Astrocyte (in vitro differentiated cells and primary cell): ENCODE results near the gene SH3PXD2B.

Source experiments
- EZH2 ChIP-seq: IDR thresholded peaks from 2 replicates; pipeline ENCODE4 v1.6.1; 2012; ENCODE audit warnings: mild to moderate bottlenecking, low read length, inconsistent platforms; ENCODE audit not compliant: insufficient read depth
- TF ChIP-seq, protein P1 (sequence below): IDR thresholded peaks from 2 replicates; pipeline ENCODE4 v1.5.1; 2011; ENCODE audit warnings: low read depth, mild to moderate bottlenecking, inconsistent platforms, low read length, moderate library complexity; ENCODE audit not compliant: insufficient read depth

DNA sequence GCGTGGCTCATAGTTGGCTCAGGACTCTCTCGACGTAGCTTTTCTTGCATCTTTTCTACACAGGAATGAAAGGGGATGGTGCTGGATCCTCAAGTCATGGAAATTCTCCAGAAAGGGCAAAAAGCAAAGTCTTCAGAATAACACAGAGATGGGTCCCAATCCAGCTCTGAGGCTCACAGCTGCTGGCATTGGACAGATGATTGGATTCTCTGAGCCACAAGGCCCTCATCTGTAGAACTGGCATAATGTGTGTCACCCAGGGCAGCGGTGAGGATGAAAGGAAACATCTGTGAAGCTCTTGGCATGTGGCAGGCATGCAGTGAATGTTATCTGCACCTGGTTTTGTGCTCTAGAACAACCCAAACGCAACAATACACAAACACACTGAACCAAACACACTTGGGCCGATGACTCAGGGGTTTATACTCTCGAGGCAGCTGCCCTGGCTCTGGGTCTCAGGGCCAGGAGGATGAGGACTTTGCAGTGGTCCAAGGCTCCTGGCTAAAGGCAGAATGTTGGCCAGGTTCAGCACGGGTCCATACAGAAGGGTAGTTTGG lies 106.8 kb downstream of the SH3PXD2B start:
- TF ChIP-seq, protein P1, sequence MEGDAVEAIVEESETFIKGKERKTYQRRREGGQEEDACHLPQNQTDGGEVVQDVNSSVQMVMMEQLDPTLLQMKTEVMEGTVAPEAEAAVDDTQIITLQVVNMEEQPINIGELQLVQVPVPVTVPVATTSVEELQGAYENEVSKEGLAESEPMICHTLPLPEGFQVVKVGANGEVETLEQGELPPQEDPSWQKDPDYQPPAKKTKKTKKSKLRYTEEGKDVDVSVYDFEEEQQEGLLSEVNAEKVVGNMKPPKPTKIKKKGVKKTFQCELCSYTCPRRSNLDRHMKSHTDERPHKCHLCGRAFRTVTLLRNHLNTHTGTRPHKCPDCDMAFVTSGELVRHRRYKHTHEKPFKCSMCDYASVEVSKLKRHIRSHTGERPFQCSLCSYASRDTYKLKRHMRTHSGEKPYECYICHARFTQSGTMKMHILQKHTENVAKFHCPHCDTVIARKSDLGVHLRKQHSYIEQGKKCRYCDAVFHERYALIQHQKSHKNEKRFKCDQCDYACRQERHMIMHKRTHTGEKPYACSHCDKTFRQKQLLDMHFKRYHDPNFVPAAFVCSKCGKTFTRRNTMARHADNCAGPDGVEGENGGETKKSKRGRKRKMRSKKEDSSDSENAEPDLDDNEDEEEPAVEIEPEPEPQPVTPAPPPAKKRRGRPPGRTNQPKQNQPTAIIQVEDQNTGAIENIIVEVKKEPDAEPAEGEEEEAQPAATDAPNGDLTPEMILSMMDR = no peak
- no peak for TF ChIP-seq EZH2
